Body of pancreas (tissue), 4 donors: ENCODE results near the gene DYSF. TPM values are rescaled to one million over a fixed set of nuclear protein-coding genes. Genes with fewer than 3 reads are reported as not detected.

ENCODE experiments used
- ATAC-seq: fragments of 150-250 bp; one replicate; pipeline ENCODE4 v1.9.1; 2016
- DNase-seq, 4 donors: peaks; one replicate each; pipeline ENCODE4 v3.0.0-alpha.2; 2019
- H3K27ac ChIP-seq, 4 donors: fragments of 200-600 bp; sonication (generic); 1 replicate in 3 of 4; 2 replicates in 1 of 4; pipeline versions ENCODE4 v1.5.1 to v1.6.1; 2016 to 2019; ENCODE audit warnings: mild to moderate bottlenecking in 1 of 4, mixed read lengths in 1 of 4, moderate library complexity in 1 of 4
- H3K27me3 ChIP-seq, 2 donors: fragments of 200-600 bp; sonication (generic); one replicate each; pipeline ENCODE4 v1.6.0; 2016; ENCODE audit warnings: mild to moderate bottlenecking in 1 of 2
- H3K36me3 ChIP-seq, 2 donors: fragments of 200-600 bp; sonication (generic); replicated peaks in 1 of 2; 2 replicates each; pipeline ENCODE4 v1.5.1; 2016; ENCODE audit warnings: low read depth in 2 of 2; ENCODE audit not compliant: insufficient read depth in 1 of 2
- H3K4me1 ChIP-seq: fragments of 200-600 bp; sonication (generic); one replicate; pipeline ENCODE4 v1.6.0; 2016
- H3K4me3 ChIP-seq, 2 donors: fragments of 200-600 bp; sonication (generic); 1 replicate in 1 of 2; 2 replicates in 1 of 2; pipeline ENCODE4 v1.5.1; 2016 to 2019
- H3K9me3 ChIP-seq, 3 donors: fragments of 200-600 bp; sonication (generic); 1 replicate in 2 of 3; 2 replicates in 1 of 3; pipeline ENCODE4 v1.5.1; 2016
- CTCF ChIP-seq, 7 experiments: fragments of 450-650 bp in 4 of 7; fragments of 200-600 bp in 3 of 7; sonication (generic) in 3 of 7; IDR thresholded peaks; one replicate each; pipeline ENCODE4 v1.5.1; 2016 to 2019; ENCODE audit warnings: antibody characterized with exemption in 7 of 7
- POLR2A ChIP-seq, 3 donors: fragments of 450-650 bp; IDR thresholded peaks; one replicate each; pipeline ENCODE4 v1.6.1; 2016; ENCODE audit warnings: antibody characterized with exemption in 3 of 3, mild to moderate bottlenecking in 2 of 3
- WGBS, 2 donors: methylation state at CpG; one replicate each; pipeline ENCODE4 v1.1.5; 2017; 5-methylcytosine and 5-hydroxymethylcytosine counted together
- intact Hi-C: fragments of 100-400 bp; cut with DNase I; formaldehyde crosslinking; loops from one replicate; pipeline ENCODE4 v1.15.1; 2023
- total RNA-seq, 2 donors: library from RNA; depleted of rRNA; stranded (reverse); fragments of >200 nt; gene quantifications; one replicate each; pipeline ENCODE4 v1.1.0, GENCODE V29; 2016

The DYSF gene
- total RNA-seq, 2 donors from 2014 or later: 3.1 to 10.9 TPM

- intact Hi-C loops: no loop called here
- TF ChIP-seq POLR2A (IDR thresholded peaks at IDR 0.05): no peak
- TF ChIP-seq CTCF (IDR thresholded peaks at IDR 0.05): no peak
Measured at GRCh38 chr2:71702971-71703898, 249.9 kb downstream of the DYSF start.

GRCh38 chr2:71704131-71704561 is 250.8 kb downstream of the DYSF start:
- Histone ChIP-seq H3K36me3 (no peaks in the 10 kb centered on the region), H3K4me1 (no peaks in the 10 kb centered on the region), H3K27me3 (no peaks in the 10 kb centered on the region), H3K4me3 (no peak overlapping the region), H3K27ac (no peak overlapping the region), H3K9me3 (no peaks in the 10 kb centered on the region)
- no peak for DNase-seq
- TF ChIP-seq POLR2A (IDR thresholded peaks at IDR 0.05): no peak
- TF ChIP-seq CTCF (IDR thresholded peaks at IDR 0.05): no peak
- WGBS, 2 donors: 80 to 93% methylated on average over 8 to 9 of the region's 9 CpGs
- intact Hi-C loops: no loop called here
- ATAC-seq: no peak

More at GRCh38 chr2:71702971-71703898, 249.9 kb downstream of the DYSF start:
- WGBS, 2 donors: 67 to 82% methylated on average over 6 to 13 of the region's 13 CpGs
- H3K4me3 ChIP-seq: no peak overlapping the region
- no peaks in the 10 kb centered on the region for H3K9me3 ChIP-seq
- DNase-seq (no peak), ATAC-seq (no peak)
- H3K36me3 ChIP-seq: no peaks in the 10 kb centered on the region
- H3K27me3 ChIP-seq: no peaks in the 10 kb centered on the region
- no peaks in the 10 kb centered on the region for H3K4me1 ChIP-seq
- H3K27ac ChIP-seq: no peak overlapping the region

DNA sequence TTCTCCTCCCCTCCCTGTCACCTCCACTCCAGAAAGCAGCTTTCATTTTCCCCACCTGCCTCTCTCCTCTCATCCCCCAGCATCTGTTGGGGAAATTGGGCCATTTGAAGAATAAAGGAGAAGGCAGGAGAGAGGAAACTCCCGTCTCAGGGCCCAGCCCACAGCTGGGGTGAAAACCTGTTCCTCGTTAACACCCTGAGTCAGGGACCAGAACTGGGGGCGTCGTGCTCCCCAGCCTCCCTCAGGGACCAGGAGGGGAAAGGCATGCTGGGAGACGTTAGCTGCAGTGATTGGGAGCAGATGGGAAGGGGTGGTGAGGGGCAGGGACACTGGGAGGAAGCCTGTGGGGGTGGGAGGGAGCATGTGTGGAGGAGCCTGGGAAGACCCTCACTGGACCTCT is 251.3 kb downstream of the DYSF start:
- TF ChIP-seq POLR2A (IDR thresholded peaks at IDR 0.05): no peak
- no peak for TF ChIP-seq CTCF (IDR thresholded peaks at IDR 0.05)
- no peak for ATAC-seq
- Histone ChIP-seq H3K4me3 (no peak overlapping the region), H3K4me1 (no peaks in the 10 kb centered on the region), H3K27me3 (no peaks in the 10 kb centered on the region), H3K27ac (no peak overlapping the region), H3K9me3 (no peaks in the 10 kb centered on the region), H3K36me3 (no peaks in the 10 kb centered on the region)
- intact Hi-C loops: no loop called here
- WGBS, 2 donors: 57 to 71% methylated on average over 5 of the region's 5 CpGs
- DNase-seq: no peak

GRCh38 chr2:71705171-71705960 is 252.0 kb downstream of the DYSF start:
- Histone ChIP-seq H3K4me1 (no peaks in the 10 kb centered on the region), H3K27me3 (no peaks in the 10 kb centered on the region), H3K9me3 (no peaks in the 10 kb centered on the region), H3K27ac (no peak overlapping the region), H3K36me3 (no peaks in the 10 kb centered on the region), H3K4me3 (no peak overlapping the region)
- 88 to 94% methylated on average over 19 of the region's 19 CpGs for WGBS, 2 donors
- intact Hi-C loops: no loop called here
- DNase-seq (no peak), ATAC-seq (no peak)
- TF ChIP-seq CTCF (IDR thresholded peaks at IDR 0.05) (no peak), POLR2A (IDR thresholded peaks at IDR 0.05) (no peak)
